GM18526 (cell line): ENCODE measurements around the gene PTPRN2.

Experiments
- POLR2A ChIP-seq: IDR thresholded peaks from 3 replicates; pipeline ENCODE4 v1.6.1; 2011; ENCODE audit not compliant: insufficient read length; ENCODE audit errors: extremely low read depth

PTPRN2 gene

GRCh38 chr7:158343526-158343925 lies 244.1 kb downstream of the PTPRN2 start:
- no peak for TF ChIP-seq POLR2A

DNA sequence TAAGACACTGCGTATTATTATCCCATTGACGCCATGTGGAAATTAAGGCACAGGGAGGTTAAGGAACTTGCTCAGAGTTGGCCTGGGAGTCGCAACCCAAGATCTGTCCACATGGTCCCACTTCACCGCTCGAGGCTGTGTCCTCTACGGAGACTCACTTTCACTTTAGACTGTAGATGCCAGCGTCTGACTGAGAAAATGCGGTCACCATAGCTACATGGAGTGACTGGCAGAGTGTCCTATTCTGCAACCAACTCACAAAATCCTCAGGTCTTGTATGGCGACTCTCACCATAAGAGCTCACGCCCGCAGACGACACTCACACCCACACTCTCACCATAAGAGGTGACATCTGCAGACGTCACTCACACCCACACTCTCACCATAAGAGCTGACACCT lies 257.9 kb downstream of the PTPRN2 start:
- TF ChIP-seq POLR2A = no peak

GRCh38 chr7:158329014-158329610 lies 258.5 kb downstream of the PTPRN2 start:
- TF ChIP-seq POLR2A = no peak

DNA sequence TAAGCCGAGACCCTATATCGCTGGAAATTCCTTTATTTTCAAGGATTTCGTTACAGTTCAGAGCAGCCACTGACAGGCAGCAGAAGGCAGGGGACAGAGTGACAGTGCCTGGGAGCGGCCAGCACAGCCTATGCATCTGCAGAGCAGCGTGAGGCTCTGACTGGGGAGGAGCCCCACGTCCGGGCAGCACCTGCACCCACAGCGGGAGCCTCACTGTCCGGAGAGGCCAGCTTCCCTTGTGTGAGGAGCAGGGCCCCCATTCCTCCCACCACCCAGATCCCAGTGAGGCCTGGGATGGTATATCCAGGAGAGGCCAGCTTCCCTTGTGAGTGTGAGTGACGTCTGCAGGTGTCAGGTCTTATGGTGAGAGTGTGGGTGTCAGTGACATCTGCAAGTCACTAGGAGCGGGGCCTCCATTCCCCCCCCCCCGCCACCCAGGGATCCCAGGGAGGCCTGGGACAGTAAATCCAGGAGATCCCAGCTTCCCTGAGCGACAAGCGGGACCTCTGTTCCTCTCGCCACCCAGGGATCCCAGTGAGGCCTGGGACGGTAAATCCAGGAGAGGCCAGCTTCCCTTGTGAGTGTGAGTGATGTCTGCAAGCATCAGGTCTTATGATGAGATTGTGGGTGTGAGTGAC lies 259.1 kb downstream of the PTPRN2 start:
- TF ChIP-seq POLR2A = no peak

- no peak for TF ChIP-seq POLR2A
Observed at GRCh38 chr7:158327571-158328180, 259.9 kb downstream of the PTPRN2 start.

DNA sequence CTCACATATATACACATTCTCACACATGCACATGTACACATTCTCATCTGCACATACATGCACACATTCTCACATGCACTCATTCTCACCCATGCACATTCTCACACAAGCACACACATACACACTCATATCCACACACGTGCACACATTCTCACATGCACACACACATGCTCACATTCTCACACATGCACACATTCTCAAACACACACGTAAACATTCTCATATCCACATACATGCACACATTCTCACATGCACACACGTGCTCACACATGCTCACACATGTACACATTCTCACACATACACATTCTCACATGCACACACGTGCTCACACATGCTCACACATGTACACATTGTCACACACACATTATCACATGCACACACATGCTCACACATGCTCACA lies 260.6 kb downstream of the PTPRN2 start:
- no peak for TF ChIP-seq POLR2A

DNA sequence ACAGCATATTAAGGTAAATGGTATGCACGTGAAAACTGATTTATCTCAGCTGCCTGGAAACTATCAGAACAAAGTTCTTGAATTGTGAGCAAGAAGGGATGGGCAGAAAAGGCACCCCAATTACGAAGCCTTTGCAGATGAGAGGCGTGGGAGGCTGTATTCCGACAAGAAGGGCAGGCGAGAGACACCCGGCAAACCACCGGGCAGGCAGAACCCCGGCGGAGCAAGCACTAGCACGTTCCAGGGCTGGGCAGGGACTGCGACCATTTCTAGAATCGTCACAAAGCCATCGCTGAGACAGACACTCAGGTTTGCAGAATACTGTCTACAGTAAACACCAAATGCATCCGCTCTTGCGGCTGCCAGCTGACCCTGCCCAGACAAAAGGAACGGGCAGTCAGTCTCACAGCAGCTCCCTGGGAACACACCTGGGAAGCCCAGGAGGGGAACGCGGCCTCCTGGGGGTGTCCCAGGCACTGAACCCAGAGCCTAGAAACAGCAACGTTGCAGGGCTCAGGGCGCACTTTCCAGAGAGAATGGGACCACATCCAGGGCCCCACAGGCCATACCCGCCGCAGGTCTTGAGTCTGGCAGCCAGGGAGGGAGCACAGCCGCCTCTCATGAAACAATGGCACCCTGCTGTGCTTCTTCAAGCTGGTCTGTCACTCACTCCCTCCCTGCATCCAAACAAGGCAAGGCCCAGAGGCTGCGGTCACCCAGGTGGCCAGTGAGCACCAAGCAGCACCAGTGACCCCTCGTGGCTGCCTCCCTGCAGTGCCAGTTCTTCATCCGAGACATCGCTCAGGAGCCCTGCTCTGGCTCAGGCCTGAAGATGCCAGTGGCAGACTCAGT lies 261.9 kb downstream of the PTPRN2 start:
- TF ChIP-seq POLR2A = no peak

GRCh38 chr7:158324397-158325360 lies 262.9 kb downstream of the PTPRN2 start:
- TF ChIP-seq POLR2A = no peak

DNA sequence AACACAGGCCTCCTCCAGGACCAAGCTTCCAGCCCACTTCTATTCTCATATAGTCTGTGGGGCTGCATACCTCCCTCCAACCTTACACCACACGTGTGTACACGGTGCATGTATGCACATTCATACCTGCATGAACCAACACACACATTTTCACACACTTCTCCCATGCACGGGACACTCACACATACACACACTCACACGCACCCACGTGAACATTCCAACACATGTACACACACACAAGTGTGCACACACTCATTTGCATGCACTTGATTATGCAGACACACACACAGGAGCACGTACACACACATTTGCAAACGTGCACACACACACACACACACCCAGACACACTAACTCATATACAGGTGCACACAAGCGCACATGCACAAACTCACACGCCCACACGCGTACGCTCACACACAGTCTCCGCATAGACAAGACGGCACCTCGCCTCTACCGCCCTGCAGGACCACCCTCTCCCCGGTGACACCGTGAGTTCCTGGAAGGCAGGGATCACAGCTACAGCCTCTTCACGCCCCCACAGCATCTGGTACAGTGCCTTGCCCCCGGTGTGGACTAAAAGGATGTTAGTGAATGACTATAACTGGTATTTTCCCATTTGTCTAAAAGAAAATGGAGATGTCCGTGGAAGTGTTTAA lies 263.8 kb downstream of the PTPRN2 start:
- TF ChIP-seq POLR2A = no peak

DNA sequence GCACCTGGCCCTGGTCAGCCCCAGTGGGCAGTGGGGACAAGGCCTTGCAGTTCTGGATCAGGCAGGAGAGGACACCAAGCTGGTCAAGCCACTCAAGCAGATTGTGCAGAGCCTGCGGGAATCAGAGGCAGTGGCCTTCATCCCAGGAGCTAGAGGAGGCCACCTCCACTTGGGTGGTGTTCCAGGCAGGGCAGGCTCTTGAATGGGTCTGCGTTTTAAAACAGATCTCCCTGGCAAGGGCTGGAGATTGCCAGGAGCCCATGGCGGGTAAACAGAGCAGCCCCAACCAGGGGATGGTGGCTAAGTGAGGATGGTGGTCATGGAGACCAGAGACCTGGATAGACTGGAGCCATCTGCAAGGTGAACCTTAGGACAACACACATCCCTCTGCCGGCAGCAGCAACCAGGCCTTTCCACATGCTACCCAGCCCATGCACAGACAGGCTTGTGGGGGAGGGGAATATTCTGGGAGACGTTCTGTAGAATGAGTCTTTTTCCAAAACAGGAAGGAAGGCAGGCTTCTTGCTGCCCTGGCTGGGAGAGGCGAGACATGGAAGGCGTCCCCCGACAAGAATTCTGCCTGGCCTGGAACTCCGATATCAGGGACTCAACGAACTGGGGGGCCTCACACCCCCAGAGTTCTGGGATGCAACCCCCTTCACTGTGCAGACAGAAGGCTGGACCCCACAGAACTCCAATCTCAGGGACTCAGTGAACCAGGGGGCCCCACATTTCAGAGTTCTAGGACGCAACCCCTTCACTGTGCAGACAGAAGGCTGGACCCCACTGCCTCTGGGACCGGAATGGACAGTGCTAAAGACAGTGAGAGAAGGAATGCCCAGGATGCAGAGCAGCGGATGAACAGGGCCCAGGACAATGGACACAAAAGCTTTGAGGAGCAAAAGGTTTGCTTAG lies 264.8 kb downstream of the PTPRN2 start:
- no peak for TF ChIP-seq POLR2A

DNA sequence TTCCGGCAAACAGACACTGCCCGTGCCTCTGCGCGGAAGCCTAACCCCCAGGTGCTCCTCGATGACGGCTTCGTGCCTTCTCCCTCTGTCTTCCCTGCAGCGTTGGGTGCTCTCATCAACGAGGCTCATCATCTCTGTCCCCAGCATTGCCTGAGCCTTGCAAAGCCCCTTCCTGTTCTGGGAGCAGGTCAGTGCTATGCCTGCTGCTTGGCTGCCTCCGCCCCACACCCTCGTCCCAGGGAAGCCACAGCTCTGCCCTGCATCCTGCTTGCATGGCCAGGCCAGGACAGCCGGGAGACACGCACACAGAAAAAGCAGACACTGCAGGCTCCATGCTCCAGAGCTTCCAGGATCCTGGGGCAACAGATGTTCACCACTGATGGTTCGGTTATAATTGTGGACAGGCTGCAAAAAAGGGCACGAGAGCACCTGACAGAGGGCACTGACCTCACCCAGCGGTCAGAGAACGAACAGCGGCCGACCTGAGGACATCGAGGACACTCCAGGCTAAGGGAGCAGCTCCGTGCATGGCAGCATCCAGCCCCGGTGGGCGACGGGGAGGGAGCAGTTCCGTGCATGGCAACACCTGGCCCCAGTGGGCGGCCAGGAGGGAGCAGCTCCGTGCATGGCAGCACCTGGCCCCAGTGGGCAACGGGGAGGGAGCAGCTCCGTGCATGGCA lies 265.5 kb downstream of the PTPRN2 start:
- TF ChIP-seq POLR2A = no peak

- no peak for TF ChIP-seq POLR2A
Observed at GRCh38 chr7:158321056-158321700, 266.4 kb downstream of the PTPRN2 start.
